ENCODE data around the gene HUWE1.

DNA sequence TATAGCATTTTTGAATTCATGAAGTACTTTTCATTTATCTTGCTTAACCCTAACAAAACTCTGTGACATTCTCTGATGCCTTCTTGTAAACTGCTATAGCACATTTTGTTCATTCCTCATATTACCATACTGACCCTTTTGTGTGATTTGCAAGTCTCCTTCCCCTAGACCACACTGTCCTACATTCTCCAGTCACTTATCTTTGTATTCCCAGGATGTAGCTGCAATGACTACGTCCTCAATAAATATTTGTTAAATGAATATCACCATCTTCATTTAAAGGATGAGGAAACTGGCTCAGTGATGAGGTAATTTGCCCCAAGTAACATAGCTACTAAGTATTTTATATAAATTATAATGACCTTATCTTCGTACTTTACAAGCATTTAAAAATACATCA is 11.9 kb downstream of the HUWE1 start:
- TF ChIP-seq CTCF (IDR thresholded peaks at IDR 0.05; ENCODE audit: borderline replicate concordance, extremely low read depth, low read length, poor library complexity, severe bottlenecking) (no peak), EZH2 (IDR thresholded peaks at IDR 0.05; ENCODE audit: borderline replicate concordance, low read depth, low read length, severe bottlenecking) (no peak)
